ENCODE results near the gene RPS21.

Gene RPS21

GRCh38 chr20:62396367-62397239 is 9.7 kb downstream of the RPS21 start:
- DNase-seq (ENCODE audit: low spot score): no peak

- DNase-seq (ENCODE audit: low spot score): no peak
These were observed 11.4 kb downstream of the RPS21 start for GRCh38 chr20:62398120-62398821.

GRCh38 chr20:62400021-62400420 is 13.1 kb downstream of the RPS21 start:
- no peak for DNase-seq (ENCODE audit: low spot score)

- no peak for DNase-seq (ENCODE audit: low spot score)
These were observed 13.6 kb downstream of the RPS21 start for GRCh38 chr20:62400541-62400940.

GRCh38 chr20:62401331-62401779 is 14.5 kb downstream of the RPS21 start:
- DNase-seq (ENCODE audit: low spot score): no peak

GRCh38 chr20:62402456-62403150 is 15.7 kb downstream of the RPS21 start:
- no peak for DNase-seq (ENCODE audit: low spot score)

GRCh38 chr20:62403331-62403730 is 16.4 kb downstream of the RPS21 start:
- DNase-seq (ENCODE audit: low spot score): no peak

- no peak for DNase-seq (ENCODE audit: low spot score)
These were observed 17.3 kb downstream of the RPS21 start for GRCh38 chr20:62404112-62404665.

GRCh38 chr20:62404761-62405107 is 17.8 kb downstream of the RPS21 start:
- DNase-seq (ENCODE audit: low spot score): no peak

GRCh38 chr20:62405108-62405980 is 18.4 kb downstream of the RPS21 start:
- no peak for DNase-seq (ENCODE audit: low spot score)

- DNase-seq (ENCODE audit: low spot score): no peak
These were observed 19.1 kb downstream of the RPS21 start for GRCh38 chr20:62405981-62406513.

- no peak for DNase-seq (ENCODE audit: low spot score)
These were observed 19.8 kb downstream of the RPS21 start for GRCh38 chr20:62406635-62407176.

GRCh38 chr20:62407221-62407992 is 20.5 kb downstream of the RPS21 start, which contains the start of gene CABLES2:
Gene CABLES2 (minus strand): TSS chr20:62407285. CDS start chr20:62407276, 9 bp downstream.
- peak; percentile 88 for DNase-seq (ENCODE audit: low spot score)

GRCh38 chr20:62408055-62408454 is 21.2 kb downstream of the RPS21 start:
- no peak for DNase-seq (ENCODE audit: low spot score)

- DNase-seq (ENCODE audit: low spot score): no peak
These were observed 21.7 kb downstream of the RPS21 start for GRCh38 chr20:62408640-62409039.

GRCh38 chr20:62409086-62409853 is 22.4 kb downstream of the RPS21 start:
- no peak for DNase-seq (ENCODE audit: low spot score)

- peak; percentile 35 for DNase-seq (ENCODE audit: low spot score)
These were observed 23.2 kb downstream of the RPS21 start for GRCh38 chr20:62409931-62410745.

GRCh38 chr20:62410746-62411478 is 24.0 kb downstream of the RPS21 start:
- no peak for DNase-seq (ENCODE audit: low spot score)
